NCI-H1436 (cell line): ENCODE data around the gene GASK1A.
"Not testable (repeated sequence)": the region's sequence is repeated elsewhere in the genome, so short reads cannot be mapped to it uniquely, and the experiment has no call there.

Experiments used
- DNase-seq: peaks from one replicate; lab custom pipeline; 2025; lab: John Stamatoyannopoulos, UW

Gene GASK1A

GRCh38 chr3:42979044-42979972 lies at the start of gene GASK1A:
TSS of gene GASK1A (plus strand) at chr3:42979311. CDS start at chr3:42979643, 332 bp downstream.
- no peak for DNase-seq

DNA sequence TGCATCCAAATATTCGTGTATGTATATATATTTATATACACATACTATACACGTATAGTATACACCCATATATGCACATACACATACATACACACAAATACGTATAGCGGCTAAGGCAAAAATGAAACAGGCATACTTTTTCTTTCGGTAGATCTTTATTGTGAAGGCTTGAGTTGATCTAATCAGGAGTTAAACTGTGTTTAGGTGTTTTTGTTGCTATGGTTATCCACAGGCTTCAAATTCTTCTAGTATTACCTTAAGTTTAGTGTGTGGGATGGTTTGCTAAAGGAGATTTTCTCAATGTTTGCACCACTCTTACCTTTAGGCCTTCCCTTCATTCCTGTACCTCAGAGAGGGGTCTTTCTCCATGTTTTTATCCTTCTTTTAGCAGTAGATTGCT lies 45.0 kb upstream of the GASK1A start:
- DNase-seq: no peak

DNA sequence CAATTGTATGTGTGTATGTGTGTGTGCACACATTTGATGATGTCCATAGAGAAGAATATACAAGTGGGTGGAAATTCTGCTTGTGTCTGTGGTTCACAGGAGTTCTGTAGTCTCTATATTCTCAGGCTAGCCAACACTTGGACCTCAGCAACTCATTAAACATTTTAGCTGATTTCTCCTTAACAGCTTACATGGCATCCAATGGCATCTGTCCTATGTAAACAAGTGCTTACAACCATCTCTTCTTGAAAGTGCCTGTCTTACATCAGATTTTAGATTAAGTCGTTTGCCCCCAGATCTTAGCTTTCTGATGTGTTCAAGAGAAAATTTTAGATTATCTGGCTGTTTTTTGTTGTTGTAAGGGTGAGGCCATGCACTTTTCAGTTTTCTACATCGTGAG lies 44.2 kb upstream of the GASK1A start:
- DNase-seq: no peak

- DNase-seq: no peak
Observed at GRCh38 chr3:42935472-42935871, 43.6 kb upstream of the GASK1A start.

GRCh38 chr3:42936157-42936981 lies 42.7 kb upstream of the GASK1A start:
- DNase-seq: peak; percentile 68

GRCh38 chr3:42937334-42937733 lies 41.8 kb upstream of the GASK1A start:
- no peak for DNase-seq

DNA sequence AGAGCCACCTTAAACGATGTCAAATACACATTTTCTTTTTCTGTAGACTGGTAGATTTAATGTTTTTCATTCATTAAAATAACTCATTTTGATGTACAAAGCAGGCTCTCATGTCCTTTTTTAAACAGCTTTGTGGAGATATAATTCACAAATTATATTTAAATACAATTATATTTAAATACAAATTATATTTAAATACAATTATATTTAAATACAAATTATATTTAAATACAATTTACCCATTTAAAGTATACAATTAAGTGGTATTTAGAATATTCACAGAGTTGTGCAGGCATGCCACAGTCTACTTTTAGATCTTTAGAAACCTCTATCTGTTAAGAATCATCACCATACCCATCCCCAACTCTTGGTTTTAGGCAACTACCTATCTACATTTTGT lies 36.4 kb upstream of the GASK1A start:
- no peak for DNase-seq

- no peak for DNase-seq
Observed at GRCh38 chr3:42946050-42946449, 33.1 kb upstream of the GASK1A start.

DNA sequence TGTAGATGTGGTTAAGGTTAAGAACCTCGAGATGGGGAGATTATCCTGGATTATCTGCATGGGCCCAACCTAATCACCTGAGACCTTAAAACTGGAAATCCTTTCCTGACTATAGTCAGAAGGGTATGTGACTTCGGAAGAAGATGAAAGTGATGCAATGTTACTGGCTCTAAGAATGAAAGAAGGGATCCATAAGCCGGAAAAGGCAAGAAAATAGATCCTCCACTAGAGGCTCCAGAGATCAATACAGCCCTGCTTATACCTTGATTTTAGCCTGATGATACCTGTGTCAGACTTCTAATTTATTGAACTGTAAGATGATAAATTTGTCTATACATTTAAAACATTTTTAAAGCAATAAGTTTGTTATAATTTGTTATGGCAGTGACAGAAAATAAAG lies 21.5 kb upstream of the GASK1A start:
- DNase-seq: no peak

DNA sequence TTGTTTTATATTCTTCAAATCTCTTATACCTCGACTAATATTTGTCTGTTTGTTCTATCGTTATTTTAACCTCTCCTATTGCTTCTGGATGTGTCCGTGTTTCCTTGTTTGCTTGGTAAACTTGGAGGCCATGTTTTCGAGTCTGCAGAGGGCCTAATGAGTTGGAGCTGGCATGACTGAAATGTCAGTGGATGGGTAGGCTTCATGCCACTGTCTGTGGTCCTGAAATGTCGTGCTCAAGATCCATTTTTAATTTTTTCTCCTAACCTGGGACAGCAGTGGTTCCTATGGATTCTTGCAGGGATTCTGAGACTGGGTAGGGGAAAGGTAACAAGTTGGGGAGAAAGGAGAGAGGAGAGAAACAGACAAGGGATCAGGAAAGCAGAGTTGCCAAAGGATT lies 18.8 kb upstream of the GASK1A start:
- no peak for DNase-seq

GRCh38 chr3:42960786-42961185 lies 18.3 kb upstream of the GASK1A start:
- no peak for DNase-seq

- DNase-seq: no peak
Observed at GRCh38 chr3:42961633-42962032, 17.5 kb upstream of the GASK1A start.

DNA sequence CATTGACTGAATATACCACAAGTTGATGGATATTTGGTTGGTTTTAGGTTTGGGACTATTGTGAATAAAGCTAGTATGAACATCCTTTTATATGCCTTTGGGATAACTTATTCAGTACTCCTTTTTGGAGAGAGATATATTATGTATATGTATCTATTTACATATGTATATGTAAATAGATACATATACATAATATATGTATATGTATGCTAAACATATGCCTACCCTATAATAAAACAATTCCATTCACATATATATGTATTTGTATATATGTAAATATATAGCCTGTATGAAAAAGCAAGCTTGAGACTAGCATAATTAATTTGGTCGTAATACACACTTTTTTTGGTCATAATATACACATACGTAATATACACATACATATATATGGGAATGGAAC lies 15.8 kb upstream of the GASK1A start:
- no peak for DNase-seq

DNA sequence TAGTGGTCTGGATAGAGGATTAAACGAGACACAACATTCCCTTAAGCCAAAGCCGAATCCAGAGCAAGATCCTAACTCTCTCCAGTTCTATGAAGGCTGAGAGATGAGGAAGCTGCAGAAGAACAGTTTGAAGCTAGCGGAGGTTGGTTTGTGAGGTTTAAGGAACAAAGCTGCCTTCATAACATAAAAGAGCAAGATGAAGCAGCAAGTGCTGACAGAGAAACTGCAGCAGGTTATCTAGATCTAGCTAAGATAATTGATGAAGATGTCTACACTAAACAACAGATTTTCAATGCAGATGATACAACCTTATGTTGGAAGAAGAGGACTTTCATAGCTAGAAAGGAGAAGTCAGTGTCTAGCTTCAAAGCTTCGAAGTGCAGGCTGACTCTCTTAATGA lies 14.8 kb upstream of the GASK1A start:
- DNase-seq: no peak

GRCh38 chr3:42970557-42970956 lies 8.6 kb upstream of the GASK1A start:
- DNase-seq: no peak

DNA sequence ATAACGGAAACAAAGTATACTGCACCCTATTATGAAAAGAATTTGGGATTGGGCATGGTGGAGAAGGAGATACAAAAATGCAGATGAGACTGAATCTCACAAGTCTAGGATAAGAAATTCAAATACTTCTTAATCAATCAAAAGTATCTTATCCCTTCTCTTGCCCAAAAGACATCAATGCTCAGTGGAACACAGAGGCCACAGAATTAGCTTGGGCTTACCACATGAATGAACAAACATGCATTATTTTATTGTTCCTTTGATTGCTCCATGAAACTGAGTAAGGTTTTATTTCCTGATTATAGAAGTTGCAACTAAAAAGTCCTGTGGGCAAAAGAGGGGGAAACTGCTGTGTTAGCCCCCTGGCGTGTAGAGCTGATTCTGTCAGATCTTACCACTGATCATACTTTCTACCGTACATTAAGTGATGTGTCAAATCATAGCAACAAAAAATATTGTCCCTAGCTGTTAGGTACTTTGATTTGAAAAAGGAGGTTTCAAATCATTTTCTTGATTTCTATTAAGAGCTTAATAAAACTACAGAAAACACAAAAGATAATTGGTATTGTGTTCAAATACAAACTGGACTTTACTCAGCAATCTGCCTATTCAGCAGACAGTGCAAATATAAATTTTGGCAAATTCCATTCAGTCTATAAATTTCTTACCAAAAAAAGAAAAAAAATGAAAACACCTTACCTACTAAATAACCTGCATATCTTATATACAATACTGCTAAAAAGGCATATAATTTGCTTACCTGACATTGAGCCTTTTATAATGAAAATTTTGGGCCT lies 7.9 kb upstream of the GASK1A start:
- no peak for DNase-seq

- not testable (repeated sequence) for DNase-seq
Observed at GRCh38 chr3:42974906-42975305, 4.2 kb upstream of the GASK1A start.

- no peak for DNase-seq
Observed at GRCh38 chr3:42975456-42975855, 3.7 kb upstream of the GASK1A start.

GRCh38 chr3:42975955-42976354 lies 3.2 kb upstream of the GASK1A start:
- DNase-seq: no peak

DNA sequence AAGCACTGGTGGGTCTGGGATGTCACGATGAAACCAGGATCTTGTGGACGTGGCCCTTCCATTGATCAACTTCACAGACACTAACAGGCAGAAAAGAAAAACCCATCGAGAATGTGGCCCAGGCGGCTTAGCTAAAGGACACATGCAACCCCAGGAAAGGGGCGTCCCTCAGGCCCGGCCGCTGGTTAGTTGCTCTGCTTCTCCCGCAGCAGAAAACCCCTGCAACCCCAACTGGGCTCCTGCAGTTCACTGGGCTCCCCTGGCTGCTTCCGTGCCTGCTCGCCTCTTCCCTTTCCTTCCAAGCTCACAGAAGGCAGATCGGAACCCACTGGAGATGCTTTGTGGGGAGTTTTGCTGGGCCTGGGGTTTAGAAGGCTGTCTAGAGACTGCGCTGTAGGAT lies 1.1 kb downstream of the GASK1A start:
- DNase-seq: no peak

DNA sequence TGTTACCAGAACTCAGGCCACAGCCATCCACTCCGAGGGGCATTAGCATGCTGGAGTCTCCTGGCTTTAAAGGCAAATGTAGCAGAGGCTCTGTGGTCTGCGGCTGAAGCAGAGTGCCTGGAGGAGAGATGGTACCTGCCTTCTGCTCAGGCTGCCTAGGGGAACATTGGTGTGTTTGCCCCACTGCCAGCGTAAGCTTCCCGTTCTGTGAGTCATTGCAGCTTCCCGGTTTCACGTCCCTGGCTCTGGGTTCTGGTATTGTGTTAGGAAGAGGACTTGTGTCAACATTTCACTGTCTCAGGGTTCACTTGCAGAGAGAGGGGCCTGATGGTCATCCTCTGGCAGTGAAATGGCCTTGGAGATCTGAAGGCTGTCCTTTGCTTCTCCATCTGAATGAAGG lies 1.8 kb downstream of the GASK1A start:
- no peak for DNase-seq
